ENCODE results near the gene FRK.

Gene FRK

GRCh38 chr6:115887891-115888290 lies 172.8 kb downstream of the FRK start:
- no peak for DNase-seq (ENCODE audit: low spot score)

DNA sequence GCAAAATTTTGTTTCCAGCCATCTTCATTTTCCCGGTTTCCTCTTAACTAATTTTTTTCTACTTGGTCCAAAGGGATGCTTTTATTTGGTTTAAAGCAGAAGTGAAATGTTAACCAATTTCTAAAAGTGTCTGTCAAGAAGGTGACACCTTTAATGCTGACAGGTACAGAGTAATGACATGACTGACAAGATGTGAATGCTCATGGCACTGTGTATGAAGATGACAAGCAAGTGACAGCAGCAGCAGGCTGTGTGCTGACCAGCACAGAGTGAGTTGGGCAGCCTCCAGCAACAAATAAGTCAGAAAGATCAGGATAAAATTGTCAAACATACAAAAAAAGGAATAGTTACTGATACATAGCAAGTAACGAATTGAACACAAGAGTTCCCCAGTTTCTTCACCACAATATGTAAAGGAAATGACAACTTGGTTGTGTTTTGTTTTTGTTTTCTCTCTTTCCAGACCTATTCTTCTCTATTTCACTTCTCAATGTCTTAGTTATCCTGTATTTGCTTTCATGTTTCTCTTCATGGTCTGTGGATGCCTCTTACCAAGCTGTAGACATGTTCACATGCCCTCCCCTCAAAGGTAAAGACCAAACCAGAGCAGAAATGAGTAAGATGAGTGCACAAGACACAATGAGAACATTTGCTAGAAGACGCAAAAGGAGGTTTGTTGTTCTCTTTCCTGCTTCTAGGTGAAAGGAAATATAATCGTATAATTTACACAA lies 174.9 kb downstream of the FRK start:
- DNase-seq (ENCODE audit: low spot score) = no peak

- DNase-seq (ENCODE audit: low spot score) = no peak
Measured at GRCh38 chr6:115882771-115883170, 177.9 kb downstream of the FRK start.

DNA sequence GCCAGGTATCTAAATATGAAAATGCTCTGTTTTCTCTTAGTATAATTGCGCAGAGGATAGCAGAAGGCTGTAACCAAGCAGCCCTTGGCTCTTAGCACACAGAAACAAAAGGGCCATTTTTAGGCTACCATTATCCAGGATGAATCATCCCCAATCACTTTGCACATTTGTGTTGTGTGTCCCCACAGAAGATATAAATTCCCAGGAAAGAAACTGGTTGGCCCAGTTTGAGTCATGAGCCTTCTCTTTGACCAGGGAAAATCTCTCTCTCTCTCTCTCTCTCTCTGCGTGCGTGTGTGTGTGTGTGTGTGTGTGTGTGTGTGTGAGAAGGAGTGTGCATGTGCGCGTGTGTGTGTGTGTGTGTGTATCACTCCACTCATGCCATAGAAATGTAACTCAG lies 178.5 kb downstream of the FRK start:
- DNase-seq (ENCODE audit: low spot score) = no peak
